ENCODE data around the gene LCOR.

Gene LCOR

GRCh38 chr10:96880575-96880974, 48.5 kb downstream of the LCOR start:
- H3K27me3 Mint-ChIP-seq (ENCODE audit: low read depth, poor library complexity), result no peaks in the 10 kb centered on the region
- H3K9me3 Mint-ChIP-seq, result no peaks in the 10 kb centered on the region
- no peak for DNase-seq
- H3K36me3 Mint-ChIP-seq (ENCODE audit: low read depth), result peaks cover 62% of the 10 kb centered on the region
- H3K4me3 Mint-ChIP-seq, result no peak overlapping the region
- TF ChIP-seq, protein P1, sequence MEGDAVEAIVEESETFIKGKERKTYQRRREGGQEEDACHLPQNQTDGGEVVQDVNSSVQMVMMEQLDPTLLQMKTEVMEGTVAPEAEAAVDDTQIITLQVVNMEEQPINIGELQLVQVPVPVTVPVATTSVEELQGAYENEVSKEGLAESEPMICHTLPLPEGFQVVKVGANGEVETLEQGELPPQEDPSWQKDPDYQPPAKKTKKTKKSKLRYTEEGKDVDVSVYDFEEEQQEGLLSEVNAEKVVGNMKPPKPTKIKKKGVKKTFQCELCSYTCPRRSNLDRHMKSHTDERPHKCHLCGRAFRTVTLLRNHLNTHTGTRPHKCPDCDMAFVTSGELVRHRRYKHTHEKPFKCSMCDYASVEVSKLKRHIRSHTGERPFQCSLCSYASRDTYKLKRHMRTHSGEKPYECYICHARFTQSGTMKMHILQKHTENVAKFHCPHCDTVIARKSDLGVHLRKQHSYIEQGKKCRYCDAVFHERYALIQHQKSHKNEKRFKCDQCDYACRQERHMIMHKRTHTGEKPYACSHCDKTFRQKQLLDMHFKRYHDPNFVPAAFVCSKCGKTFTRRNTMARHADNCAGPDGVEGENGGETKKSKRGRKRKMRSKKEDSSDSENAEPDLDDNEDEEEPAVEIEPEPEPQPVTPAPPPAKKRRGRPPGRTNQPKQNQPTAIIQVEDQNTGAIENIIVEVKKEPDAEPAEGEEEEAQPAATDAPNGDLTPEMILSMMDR (IDR thresholded peaks at IDR 0.05), result no peak
- H3K27ac Mint-ChIP-seq, result no peak overlapping the region
- H3K4me1 Mint-ChIP-seq, result no peaks in the 10 kb centered on the region

DNA sequence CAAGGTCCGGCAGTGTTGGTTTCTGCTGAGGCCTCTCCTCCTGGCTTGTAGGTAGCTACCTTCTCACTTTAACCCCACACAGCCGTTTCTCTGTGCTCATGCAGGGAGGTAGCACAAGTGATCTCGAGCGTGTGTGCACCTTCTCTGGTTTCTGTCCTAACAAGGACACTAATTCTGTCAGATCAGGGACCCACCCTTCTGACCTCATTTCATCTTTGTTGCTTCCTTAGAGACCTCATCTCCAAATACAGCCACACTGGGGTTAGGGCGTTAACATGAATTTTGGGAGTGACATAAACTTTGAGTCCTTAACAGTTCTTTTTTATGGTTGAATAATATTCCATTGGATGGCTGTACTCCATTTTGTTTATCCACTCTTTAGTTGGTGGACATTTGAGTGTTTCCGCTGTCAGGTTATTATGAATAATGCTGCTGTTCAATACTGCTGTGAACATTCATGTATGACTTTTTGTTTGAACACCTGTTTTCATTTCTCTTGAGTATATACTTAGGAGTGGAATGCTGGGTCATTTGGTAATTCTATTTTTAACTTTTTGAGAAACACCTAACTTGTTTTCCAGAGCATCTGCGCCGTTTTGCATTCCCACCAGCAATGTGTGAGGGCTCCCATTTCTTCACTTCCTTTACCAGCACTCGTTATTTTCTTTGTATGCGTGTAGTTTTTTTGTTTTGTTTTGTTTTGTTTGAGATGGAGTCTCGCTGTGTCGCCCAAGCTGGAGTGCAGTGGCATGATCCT, 57.5 kb downstream of the LCOR start:
- DNase-seq, result no peak
- H3K4me3 Mint-ChIP-seq, result no peak overlapping the region
- H3K36me3 Mint-ChIP-seq (ENCODE audit: low read depth), result peaks cover 89% of the 10 kb centered on the region
- H3K27ac Mint-ChIP-seq, result no peak overlapping the region
- no peaks in the 10 kb centered on the region for H3K27me3 Mint-ChIP-seq (ENCODE audit: low read depth, poor library complexity)
- H3K9me3 Mint-ChIP-seq, result peaks cover 55% of the 10 kb centered on the region
- TF ChIP-seq, protein P1 (IDR thresholded peaks at IDR 0.05), result no peak
- no peaks in the 10 kb centered on the region for H3K4me1 Mint-ChIP-seq

GRCh38 chr10:96890172-96890513, 58.0 kb downstream of the LCOR start:
- Mint-ChIP-seq H3K4me3 (no peak overlapping the region), H3K9me3 (peaks cover 55% of the 10 kb centered on the region), H3K36me3 (ENCODE audit: low read depth) (peaks cover 84% of the 10 kb centered on the region), H3K4me1 (no peaks in the 10 kb centered on the region), H3K27me3 (ENCODE audit: low read depth, poor library complexity) (no peaks in the 10 kb centered on the region), H3K27ac (no peak overlapping the region)
- no peak for DNase-seq
- TF ChIP-seq, protein P1 (IDR thresholded peaks at IDR 0.05), result no peak

GRCh38 chr10:96890580-96890979, 58.5 kb downstream of the LCOR start:
- no peak overlapping the region for H3K27ac Mint-ChIP-seq
- TF ChIP-seq, protein P1 (IDR thresholded peaks at IDR 0.05), result no peak
- H3K9me3 Mint-ChIP-seq, result peaks cover 55% of the 10 kb centered on the region
- H3K4me1 Mint-ChIP-seq, result no peaks in the 10 kb centered on the region
- no peaks in the 10 kb centered on the region for H3K27me3 Mint-ChIP-seq (ENCODE audit: low read depth, poor library complexity)
- peaks cover 80% of the 10 kb centered on the region for H3K36me3 Mint-ChIP-seq (ENCODE audit: low read depth)
- H3K4me3 Mint-ChIP-seq, result no peak overlapping the region
- DNase-seq, result no peak

DNA sequence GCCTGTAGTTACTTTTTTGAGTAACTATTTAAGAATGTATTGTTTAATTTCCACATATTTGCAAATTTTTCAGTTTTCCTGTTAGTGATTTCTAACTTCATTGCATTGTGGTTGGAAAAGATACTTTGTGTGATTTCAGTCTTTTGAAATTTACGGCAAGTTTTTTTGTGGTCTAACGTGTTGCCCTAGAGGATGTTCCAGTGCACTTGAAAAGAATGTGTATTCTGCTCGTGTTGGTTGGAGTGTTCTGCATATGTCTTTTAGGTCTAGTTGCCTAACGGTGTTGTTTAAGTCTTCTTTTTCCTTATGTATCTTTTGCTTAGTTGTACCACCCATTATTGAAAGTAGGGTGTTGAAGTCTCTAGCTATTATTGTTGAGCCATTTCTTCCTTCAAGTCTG, 59.7 kb downstream of the LCOR start:
- DNase-seq, result no peak
- peaks cover 67% of the 10 kb centered on the region for H3K36me3 Mint-ChIP-seq (ENCODE audit: low read depth)
- H3K4me1 Mint-ChIP-seq, result no peaks in the 10 kb centered on the region
- H3K4me3 Mint-ChIP-seq, result no peak overlapping the region
- no peaks in the 10 kb centered on the region for H3K27me3 Mint-ChIP-seq (ENCODE audit: low read depth, poor library complexity)
- TF ChIP-seq, protein P1 (IDR thresholded peaks at IDR 0.05), result no peak
- peaks cover 51% of the 10 kb centered on the region for H3K9me3 Mint-ChIP-seq
- no peak overlapping the region for H3K27ac Mint-ChIP-seq
